ENCODE measurements around the gene PITPNC1. TPM values are rescaled to one million over a fixed set of nuclear protein-coding genes. Genes with fewer than 3 reads are reported as not detected.

Gene PITPNC1
- total RNA-seq (2022; extraction: Qiagen RNA extraction; ENCODE audit: low read depth): 19.6 to 25.4 TPM (median 23.0 TPM) in 5 replicates

DNA sequence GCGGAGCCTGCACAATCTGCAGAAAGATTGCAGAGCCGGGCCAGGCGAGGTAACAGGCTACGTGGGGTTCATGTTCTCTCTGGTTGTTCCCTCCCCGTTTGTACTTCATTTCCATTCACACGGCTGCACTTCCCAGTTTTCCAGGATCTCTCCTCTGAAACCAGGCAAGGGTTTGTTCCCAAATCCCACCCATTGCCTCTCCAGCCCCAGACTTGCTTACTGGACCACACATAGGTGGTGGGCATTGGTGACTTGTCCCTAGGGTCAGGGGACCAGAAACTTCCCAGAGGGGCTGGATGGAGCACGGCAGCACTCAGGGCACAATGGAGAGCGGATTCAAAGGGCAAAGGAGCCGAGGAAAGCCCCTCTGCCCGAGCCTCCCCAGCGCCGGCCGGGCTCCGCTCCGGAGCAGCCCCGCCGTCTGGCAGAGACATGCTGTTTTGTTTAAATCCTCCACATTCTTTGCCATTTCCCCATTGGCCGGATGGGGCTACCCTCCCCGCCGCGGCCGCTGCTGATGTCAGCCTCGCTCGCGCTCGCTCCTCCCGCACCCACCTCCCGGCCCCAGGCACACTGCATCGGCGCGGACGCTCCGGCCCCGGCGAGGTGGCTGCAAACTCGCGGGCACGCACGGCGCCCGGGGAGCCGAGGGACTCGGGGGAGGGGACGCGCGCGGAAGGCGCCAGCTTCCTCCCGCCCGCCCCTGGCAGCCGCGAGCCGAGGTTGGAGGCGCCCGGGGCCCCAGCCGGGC is at the start of gene PITPNC1:
Gene PITPNC1 (plus strand): TSS at position 545 of the 751 bp plus-strand sequence.

DNA sequence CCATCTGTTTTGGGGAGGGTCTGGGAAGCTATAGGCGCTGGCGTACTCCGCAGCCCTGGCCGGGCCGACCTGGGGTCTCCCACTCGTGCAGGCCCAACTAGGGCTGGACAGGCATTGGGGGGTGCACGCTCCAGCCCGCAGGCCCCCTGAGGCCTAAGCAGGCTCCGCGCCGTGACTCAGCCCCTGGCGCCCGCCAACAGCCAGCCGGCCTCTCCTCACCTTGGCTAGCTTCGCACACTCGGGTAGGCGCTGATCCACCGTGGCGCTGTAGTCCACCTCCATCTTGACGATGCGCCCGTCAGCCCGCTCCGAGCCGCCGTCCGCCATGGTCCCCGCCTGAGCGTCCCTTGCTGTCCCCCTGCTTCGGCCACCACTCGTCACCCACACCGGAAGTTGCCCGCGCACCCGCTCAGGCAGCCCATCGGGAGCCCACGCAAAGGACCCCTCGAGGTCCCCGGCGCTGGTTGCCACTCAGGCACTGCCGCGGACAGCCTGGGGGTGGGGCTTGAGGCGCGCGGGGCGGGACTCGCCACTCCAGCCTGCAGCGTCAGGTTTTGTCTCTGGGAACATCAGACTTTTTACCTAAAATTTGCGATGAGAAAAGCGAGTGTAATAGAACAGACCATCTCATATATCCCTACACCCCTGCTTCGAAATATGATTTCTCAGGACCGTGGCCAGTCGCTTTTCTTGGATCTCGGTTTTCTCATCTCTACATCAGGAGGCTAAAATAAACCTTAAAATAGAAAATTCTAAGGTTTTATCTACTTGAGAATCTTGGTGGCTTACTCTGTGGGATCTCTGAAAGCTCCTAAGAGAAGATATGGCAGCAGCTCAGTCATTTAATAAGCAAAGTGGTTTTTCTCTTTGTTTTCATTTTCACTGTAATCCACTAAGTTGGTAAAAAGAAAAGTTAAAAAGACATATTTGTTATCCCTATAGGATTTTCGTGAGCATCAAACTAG is 10.6 kb upstream of the PITPNC1 start, which contains the start of gene PSMD12:
Gene PSMD12 (minus strand): TSS at position 385 of the 965 bp plus-strand sequence. CDS start 58 bp downstream, at position 327.

DNA sequence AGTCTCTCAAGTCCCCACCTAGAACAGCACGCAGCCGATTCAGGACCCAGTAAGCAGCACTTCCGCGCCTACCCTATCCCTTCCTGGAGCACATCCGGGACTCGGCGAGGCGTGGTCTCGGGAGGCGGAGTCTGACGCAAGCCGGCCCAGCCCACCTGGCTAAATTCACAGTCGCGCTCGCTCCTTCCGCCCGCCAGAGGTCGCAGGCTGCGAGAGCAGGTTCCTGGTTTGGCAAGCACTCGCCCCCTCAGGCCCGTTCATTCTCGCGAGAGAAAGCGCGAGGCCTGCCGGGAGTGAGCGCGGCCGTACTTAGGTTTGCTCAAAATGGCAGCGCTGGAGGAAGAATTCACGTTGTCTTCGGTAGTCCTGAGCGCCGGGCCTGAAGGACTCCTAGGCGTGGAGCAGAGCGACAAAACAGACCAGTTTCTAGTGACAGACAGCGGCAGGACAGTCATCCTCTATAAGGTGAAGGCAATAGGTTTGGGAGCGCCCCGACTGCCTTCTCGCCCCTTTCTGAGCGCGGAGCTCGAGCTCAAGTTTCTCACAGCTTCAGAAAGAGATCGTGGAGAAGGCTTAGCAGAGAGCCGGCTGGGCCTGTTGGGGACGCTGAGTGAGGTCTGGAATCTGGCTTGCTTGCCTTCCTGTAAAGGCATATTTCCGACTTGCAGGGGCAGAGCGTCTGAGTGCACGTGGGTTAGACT is 340.7 kb downstream of the PITPNC1 start, which contains the start of gene NOL11:
Gene NOL11 (plus strand): TSS at position 313 of the 701 bp plus-strand sequence. CDS start 12 bp downstream, at position 325.

Other genes starting within 250 kb of the PITPNC1 start
- gene HELZ, start 132.1 kb upstream of the PITPNC1 start, total RNA-seq (2022; extraction: Qiagen RNA extraction; ENCODE audit: low read depth): 6.9 to 12.4 TPM (median 11.9 TPM) in 5 replicates
- 95.5 to 111 TPM (median 109 TPM) in 5 replicates for gene PSMD12, start 10.7 kb upstream of the PITPNC1 start, total RNA-seq (2022; extraction: Qiagen RNA extraction; ENCODE audit: low read depth)

Data from A549 treated with GW870086 at 1 μM for 4 hours (cell line).